Activated naive CD8-positive, alpha-beta T cell treated with anti-CD3 and anti-CD28 coated beads, Interleukin-2, amount 10 ng/mL, durations not matched to agents 7 days and 5 days (primary cell): ENCODE results near the gene KCNK16. TPM values are rescaled to one million over a fixed set of nuclear protein-coding genes. Genes with fewer than 3 reads are reported as not detected.

Source experiments
- ATAC-seq: fragments of 150-1000 bp; cut with Tn5 transposase; one replicate; pipeline ENCODE4 v1.10.0; 2021; ENCODE audit warnings: low read depth, moderate library complexity
- POLR2A ChIA-PET: fragments of 350-600 bp; sonication (Branson Sonifier 250); formaldehyde crosslinking; loops from one replicate; lab custom pipeline; 2021; ENCODE audit warnings: antibody characterized with exemption; lab: Charles Lee
- DNase-seq: peaks from one replicate; pipeline ENCODE4 v3.0.0; 2021
- H3K27ac Mint-ChIP-seq: one replicate; pipeline ENCODE4 v1.8.0; 2022; ENCODE audit warnings: mild to moderate bottlenecking, mixed read lengths
- H3K27me3 Mint-ChIP-seq: one replicate; pipeline ENCODE4 v1.8.0; 2022; ENCODE audit warnings: mild to moderate bottlenecking, moderate library complexity, mixed read lengths
- H3K36me3 Mint-ChIP-seq: one replicate; pipeline ENCODE4 v1.8.0; 2021; ENCODE audit warnings: mild to moderate bottlenecking, mixed read lengths
- H3K4me1 Mint-ChIP-seq: one replicate; pipeline ENCODE4 v1.8.0; 2021; ENCODE audit warnings: mixed read lengths
- H3K4me3 Mint-ChIP-seq: one replicate; pipeline ENCODE4 v1.8.0; 2022; ENCODE audit warnings: mild to moderate bottlenecking, moderate library complexity, mixed read lengths
- H3K9me3 Mint-ChIP-seq: one replicate; pipeline ENCODE4 v1.8.0; 2021; ENCODE audit warnings: mixed read lengths
- total RNA-seq, 2 experiments: library from RNA; stranded (reverse); gene quantifications; one replicate each; pipeline ENCODE4 v1.2.3, GENCODE V29; 2021

The KCNK16 gene
- total RNA-seq, 2 experiments from 2014 or later = not detected

- H3K4me3 Mint-ChIP-seq = peak overlapping the region; percentile 24
- no peaks in the 10 kb centered on the region for H3K9me3 Mint-ChIP-seq
- peaks cover 1% of the 10 kb centered on the region for H3K4me1 Mint-ChIP-seq
- peaks cover 52% of the 10 kb centered on the region for H3K27me3 Mint-ChIP-seq
- POLR2A ChIA-PET = no interaction called here
- H3K27ac Mint-ChIP-seq = no peak overlapping the region
- DNase-seq = no peak
- ATAC-seq = no peak
- H3K36me3 Mint-ChIP-seq = no peaks in the 10 kb centered on the region
These were observed 9.5 kb downstream of the KCNK16 start for GRCh38 chr6:39312912-39313525.

- Mint-ChIP-seq H3K9me3 (no peaks in the 10 kb centered on the region), H3K27ac (no peak overlapping the region), H3K27me3 (peaks cover 44% of the 10 kb centered on the region), H3K4me1 (peaks cover 1% of the 10 kb centered on the region), H3K36me3 (no peaks in the 10 kb centered on the region), H3K4me3 (no peak overlapping the region)
- POLR2A ChIA-PET = no interaction called here
- no peak for ATAC-seq
- DNase-seq = no peak
These were observed 12.0 kb downstream of the KCNK16 start for GRCh38 chr6:39310542-39310941.

- Mint-ChIP-seq H3K36me3 (no peaks in the 10 kb centered on the region), H3K4me3 (no peak overlapping the region), H3K27me3 (peaks cover 39% of the 10 kb centered on the region), H3K4me1 (peaks cover 1% of the 10 kb centered on the region), H3K9me3 (no peaks in the 10 kb centered on the region), H3K27ac (no peak overlapping the region)
- POLR2A ChIA-PET = no interaction called here
- DNase-seq = peak; percentile 70
- no peak for ATAC-seq
These were observed 12.5 kb downstream of the KCNK16 start for GRCh38 chr6:39309942-39310531.

- peaks cover 16% of the 10 kb centered on the region for H3K27me3 Mint-ChIP-seq
- H3K4me3 Mint-ChIP-seq = no peak overlapping the region
- POLR2A ChIA-PET = no interaction called here
- ATAC-seq = no peak
- H3K9me3 Mint-ChIP-seq = no peaks in the 10 kb centered on the region
- DNase-seq = no peak
- peaks cover 5% of the 10 kb centered on the region for H3K4me1 Mint-ChIP-seq
- no peak overlapping the region for H3K27ac Mint-ChIP-seq
- H3K36me3 Mint-ChIP-seq = no peaks in the 10 kb centered on the region
These were observed 15.0 kb downstream of the KCNK16 start for GRCh38 chr6:39307462-39307861.

GRCh38 chr6:39304951-39305350, 17.6 kb downstream of the KCNK16 start:
- POLR2A ChIA-PET = no interaction called here

GRCh38 chr6:39303425-39304153, 18.9 kb downstream of the KCNK16 start:
- H3K36me3 Mint-ChIP-seq = no peaks in the 10 kb centered on the region
- peaks cover 7% of the 10 kb centered on the region for H3K4me1 Mint-ChIP-seq
- POLR2A ChIA-PET = interaction anchor here (1.0 to 1.7 kb wide), 2 partner anchors 75 to 137 kb away, joined by 5 to 7 read pairs; no protein-coding TSS in a partner anchor
- DNase-seq (no peak), ATAC-seq (peak; percentile 12)
- H3K27ac Mint-ChIP-seq = no peak overlapping the region
- H3K4me3 Mint-ChIP-seq = peak overlapping the region; percentile 71
- H3K9me3 Mint-ChIP-seq = no peaks in the 10 kb centered on the region
- no peaks in the 10 kb centered on the region for H3K27me3 Mint-ChIP-seq

More at GRCh38 chr6:39304951-39305350, 17.6 kb downstream of the KCNK16 start:
- peak overlapping the region; percentile 14 for H3K27ac Mint-ChIP-seq
- H3K4me3 Mint-ChIP-seq = no peak overlapping the region
- peaks cover 7% of the 10 kb centered on the region for H3K4me1 Mint-ChIP-seq
- ATAC-seq (no peak), DNase-seq (no peak)
- H3K27me3 Mint-ChIP-seq = peaks cover 2% of the 10 kb centered on the region
- H3K36me3 Mint-ChIP-seq = no peaks in the 10 kb centered on the region
- no peaks in the 10 kb centered on the region for H3K9me3 Mint-ChIP-seq

GRCh38 chr6:39302669-39303424, 19.7 kb downstream of the KCNK16 start:
- H3K27me3 Mint-ChIP-seq = no peaks in the 10 kb centered on the region
- peak overlapping the region; percentile 80 for H3K27ac Mint-ChIP-seq
- peak; percentile 90 for DNase-seq
- peak overlapping the region; percentile 71 for H3K4me3 Mint-ChIP-seq
- POLR2A ChIA-PET = interaction anchor here (0.9 to 1.7 kb wide), 4 partner anchors 74 to 427 kb away, joined by 3 to 7 read pairs (median 4); no protein-coding TSS in a partner anchor
- ATAC-seq = peak; percentile 99
- H3K36me3 Mint-ChIP-seq = no peaks in the 10 kb centered on the region
- H3K4me1 Mint-ChIP-seq = peaks cover 7% of the 10 kb centered on the region
- H3K9me3 Mint-ChIP-seq = no peaks in the 10 kb centered on the region

- Mint-ChIP-seq H3K9me3 (no peaks in the 10 kb centered on the region), H3K36me3 (no peaks in the 10 kb centered on the region), H3K4me3 (no peak overlapping the region), H3K4me1 (peaks cover 7% of the 10 kb centered on the region), H3K27ac (no peak overlapping the region), H3K27me3 (no peaks in the 10 kb centered on the region)
- ATAC-seq = no peak
- no peak for DNase-seq
- POLR2A ChIA-PET = interaction anchor here (0.9 to 1.7 kb wide), 3 partner anchors 74 to 426 kb away, joined by 3 to 5 read pairs (median 3); no protein-coding TSS in a partner anchor
These were observed 20.5 kb downstream of the KCNK16 start for GRCh38 chr6:39302011-39302410.

- Mint-ChIP-seq H3K27me3 (no peaks in the 10 kb centered on the region), H3K36me3 (no peaks in the 10 kb centered on the region), H3K9me3 (no peaks in the 10 kb centered on the region), H3K27ac (no peak overlapping the region), H3K4me1 (peaks cover 7% of the 10 kb centered on the region), H3K4me3 (no peak overlapping the region)
- ATAC-seq (no peak), DNase-seq (no peak)
- POLR2A ChIA-PET = no interaction called here
These were observed 20.9 kb downstream of the KCNK16 start for GRCh38 chr6:39301606-39302005.

- Mint-ChIP-seq H3K27ac (no peak overlapping the region), H3K36me3 (no peaks in the 10 kb centered on the region), H3K27me3 (no peaks in the 10 kb centered on the region), H3K9me3 (no peaks in the 10 kb centered on the region), H3K4me1 (peaks cover 7% of the 10 kb centered on the region), H3K4me3 (no peak overlapping the region)
- no peak for DNase-seq
- ATAC-seq = no peak
- POLR2A ChIA-PET = no interaction called here
These were observed 21.8 kb downstream of the KCNK16 start for GRCh38 chr6:39300739-39301138.

- H3K27me3 Mint-ChIP-seq = peaks cover 2% of the 10 kb centered on the region
- no peaks in the 10 kb centered on the region for H3K9me3 Mint-ChIP-seq
- H3K4me1 Mint-ChIP-seq = peaks cover 6% of the 10 kb centered on the region
- no peak for DNase-seq
- H3K4me3 Mint-ChIP-seq = no peak overlapping the region
- H3K27ac Mint-ChIP-seq = no peak overlapping the region
- ATAC-seq = no peak
- no peaks in the 10 kb centered on the region for H3K36me3 Mint-ChIP-seq
- POLR2A ChIA-PET = no interaction called here
These were observed 24.4 kb downstream of the KCNK16 start for GRCh38 chr6:39298061-39298460.

- ATAC-seq (no peak), DNase-seq (no peak)
- H3K27me3 Mint-ChIP-seq = peaks cover 7% of the 10 kb centered on the region
- POLR2A ChIA-PET = no interaction called here
- no peaks in the 10 kb centered on the region for H3K4me1 Mint-ChIP-seq
- H3K27ac Mint-ChIP-seq = no peak overlapping the region
- no peak overlapping the region for H3K4me3 Mint-ChIP-seq
- no peaks in the 10 kb centered on the region for H3K36me3 Mint-ChIP-seq
- H3K9me3 Mint-ChIP-seq = no peaks in the 10 kb centered on the region
These were observed 25.5 kb downstream of the KCNK16 start for GRCh38 chr6:39296745-39297640.
